8988T (cell line): ENCODE data around the gene GSC.
"Not testable (repeated sequence)": the region's sequence is repeated elsewhere in the genome, so short reads cannot be mapped to it uniquely, and the experiment has no call there.

Source experiments
- DNase-seq: peaks from one replicate; pipeline ENCODE4 v3.0.0; 2011

Gene GSC

DNA sequence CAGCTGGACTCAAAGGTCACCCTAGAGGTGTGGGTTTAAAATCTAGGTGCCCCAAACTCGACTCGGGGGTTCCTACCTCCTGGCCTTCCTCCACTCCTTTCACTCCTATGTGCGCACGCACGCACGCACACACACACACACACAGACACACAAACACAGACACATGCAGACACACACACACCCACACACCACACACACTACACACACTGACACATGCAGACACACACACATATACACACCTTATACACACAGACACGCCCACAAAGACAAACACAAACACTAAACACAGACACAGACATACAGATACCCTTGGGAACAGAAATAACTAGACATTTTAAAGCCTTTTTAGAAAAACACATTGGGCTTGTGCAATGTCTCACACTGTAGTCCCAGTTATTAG lies 31.8 kb downstream of the GSC start:
- DNase-seq = no peak

DNA sequence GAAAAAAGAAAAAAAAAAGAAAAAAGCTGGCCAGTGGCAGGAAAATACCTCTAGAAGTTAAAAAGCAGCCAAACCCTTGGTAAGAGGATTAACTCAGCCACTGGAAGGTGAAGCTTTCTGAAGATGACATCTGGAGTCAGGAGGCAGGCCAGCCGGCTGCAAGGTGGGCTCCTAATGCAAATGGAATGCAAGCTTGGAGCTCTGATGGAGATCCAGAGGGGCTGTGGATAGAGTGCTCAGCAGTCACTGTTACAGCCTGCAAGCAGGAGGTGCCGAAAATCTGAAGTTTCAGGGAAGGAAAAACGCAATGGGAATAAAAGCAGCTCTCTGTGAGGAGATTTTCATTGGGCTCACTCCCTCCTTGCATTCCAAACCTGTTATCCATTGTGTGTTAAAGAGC lies 41.0 kb downstream of the GSC start:
- DNase-seq = no peak

DNA sequence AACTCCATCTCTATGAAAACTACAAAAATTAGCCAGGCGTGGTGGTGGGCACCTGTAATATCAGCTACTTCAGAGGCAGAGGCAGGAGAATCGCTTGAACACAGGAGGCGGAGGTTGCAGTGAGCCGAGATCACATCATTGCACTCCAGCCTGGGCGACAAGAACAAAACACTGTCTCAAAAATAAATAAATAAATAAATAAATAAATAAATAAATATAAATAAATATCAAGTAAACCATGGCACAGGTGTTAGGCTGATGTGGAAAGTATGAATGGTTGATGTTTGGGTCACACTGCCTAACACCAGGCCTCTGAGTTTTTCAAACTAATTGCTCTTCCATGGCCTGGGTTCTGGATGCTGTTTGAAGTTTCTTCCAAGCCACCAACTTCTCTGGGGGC lies 41.5 kb downstream of the GSC start:
- DNase-seq = not testable (repeated sequence)

DNA sequence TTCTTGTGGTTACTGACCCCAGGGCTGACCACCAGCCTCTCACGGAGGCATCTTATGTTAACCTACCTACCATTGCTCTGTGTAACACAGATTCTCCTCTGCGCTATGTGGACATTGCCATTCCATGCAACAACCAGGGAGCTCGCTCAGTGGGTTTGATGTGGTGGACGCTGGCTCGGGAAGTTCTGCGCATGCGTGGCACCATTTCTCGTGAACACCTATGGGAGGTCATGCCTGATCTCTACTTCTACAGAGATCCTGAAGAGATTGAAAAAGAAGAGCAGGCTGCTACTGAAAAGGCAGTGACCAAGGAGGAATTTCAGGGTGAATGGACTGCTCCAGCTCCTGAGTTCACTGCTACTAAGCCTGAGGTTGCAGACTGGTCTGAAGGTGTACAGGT lies 43.3 kb downstream of the GSC start:
- not testable (repeated sequence) for DNase-seq

DNA sequence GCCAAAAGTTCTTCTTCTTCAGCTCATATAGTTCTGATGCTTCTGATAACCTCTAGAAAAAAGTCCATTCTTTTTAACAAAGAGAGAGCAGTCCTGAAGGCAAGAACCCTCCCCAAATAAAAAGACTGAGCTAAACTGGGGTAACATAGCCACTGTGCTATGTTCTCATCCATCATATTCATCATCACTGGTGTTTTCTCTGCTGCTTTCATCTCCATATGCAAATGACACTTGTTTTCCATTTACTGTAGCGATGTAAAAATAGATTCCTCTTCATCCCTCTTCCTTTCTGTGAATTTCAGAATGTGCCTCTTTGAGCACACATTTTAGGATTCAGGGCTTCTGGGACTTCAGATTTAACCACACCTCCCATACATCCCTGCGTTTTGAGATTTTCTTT lies 44.9 kb downstream of the GSC start:
- DNase-seq = no peak

DNA sequence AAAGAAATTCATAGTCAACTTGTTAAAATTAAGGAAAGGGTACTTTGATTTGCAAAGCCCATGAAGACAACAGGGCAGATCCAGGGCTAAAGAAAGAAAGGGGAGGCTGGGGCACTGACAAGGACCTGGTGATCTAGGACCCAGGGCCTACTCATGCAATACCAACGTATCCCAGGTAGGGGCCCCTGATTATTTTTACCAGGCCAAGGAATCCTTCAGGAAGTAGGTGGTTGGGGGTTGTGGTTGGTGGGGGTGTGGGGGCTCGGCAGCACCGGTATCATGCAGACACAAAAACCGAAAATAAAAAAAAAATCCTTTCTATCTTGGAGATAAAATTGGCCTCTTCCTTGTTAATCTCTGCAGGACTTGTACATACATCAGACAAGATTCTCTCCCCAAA lies 47.5 kb downstream of the GSC start:
- no peak for DNase-seq
